C4-2B (cell line): Measurements from ENCODE around the gene GCFC2.

Experiments used
- ZFX ChIP-seq: fragments of 450-650 bp; IDR thresholded peaks from 2 replicates; pipeline ENCODE4 v1.6.1; 2017
- TF ChIP-seq, protein P1 (sequence below): fragments of 450-650 bp; conservative IDR thresholded peaks from 2 replicates; pipeline ENCODE4 v1.5.1; 2017; ENCODE audit warnings: mild to moderate bottlenecking

GRCh38 chr2:75622500-75622899 lies 88.2 kb downstream of the GCFC2 start:
- TF ChIP-seq, protein P1, sequence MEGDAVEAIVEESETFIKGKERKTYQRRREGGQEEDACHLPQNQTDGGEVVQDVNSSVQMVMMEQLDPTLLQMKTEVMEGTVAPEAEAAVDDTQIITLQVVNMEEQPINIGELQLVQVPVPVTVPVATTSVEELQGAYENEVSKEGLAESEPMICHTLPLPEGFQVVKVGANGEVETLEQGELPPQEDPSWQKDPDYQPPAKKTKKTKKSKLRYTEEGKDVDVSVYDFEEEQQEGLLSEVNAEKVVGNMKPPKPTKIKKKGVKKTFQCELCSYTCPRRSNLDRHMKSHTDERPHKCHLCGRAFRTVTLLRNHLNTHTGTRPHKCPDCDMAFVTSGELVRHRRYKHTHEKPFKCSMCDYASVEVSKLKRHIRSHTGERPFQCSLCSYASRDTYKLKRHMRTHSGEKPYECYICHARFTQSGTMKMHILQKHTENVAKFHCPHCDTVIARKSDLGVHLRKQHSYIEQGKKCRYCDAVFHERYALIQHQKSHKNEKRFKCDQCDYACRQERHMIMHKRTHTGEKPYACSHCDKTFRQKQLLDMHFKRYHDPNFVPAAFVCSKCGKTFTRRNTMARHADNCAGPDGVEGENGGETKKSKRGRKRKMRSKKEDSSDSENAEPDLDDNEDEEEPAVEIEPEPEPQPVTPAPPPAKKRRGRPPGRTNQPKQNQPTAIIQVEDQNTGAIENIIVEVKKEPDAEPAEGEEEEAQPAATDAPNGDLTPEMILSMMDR, result no peak
- no peak for TF ChIP-seq ZFX
